Measurements from ENCODE around the gene RBP3.

The RBP3 gene

DNA sequence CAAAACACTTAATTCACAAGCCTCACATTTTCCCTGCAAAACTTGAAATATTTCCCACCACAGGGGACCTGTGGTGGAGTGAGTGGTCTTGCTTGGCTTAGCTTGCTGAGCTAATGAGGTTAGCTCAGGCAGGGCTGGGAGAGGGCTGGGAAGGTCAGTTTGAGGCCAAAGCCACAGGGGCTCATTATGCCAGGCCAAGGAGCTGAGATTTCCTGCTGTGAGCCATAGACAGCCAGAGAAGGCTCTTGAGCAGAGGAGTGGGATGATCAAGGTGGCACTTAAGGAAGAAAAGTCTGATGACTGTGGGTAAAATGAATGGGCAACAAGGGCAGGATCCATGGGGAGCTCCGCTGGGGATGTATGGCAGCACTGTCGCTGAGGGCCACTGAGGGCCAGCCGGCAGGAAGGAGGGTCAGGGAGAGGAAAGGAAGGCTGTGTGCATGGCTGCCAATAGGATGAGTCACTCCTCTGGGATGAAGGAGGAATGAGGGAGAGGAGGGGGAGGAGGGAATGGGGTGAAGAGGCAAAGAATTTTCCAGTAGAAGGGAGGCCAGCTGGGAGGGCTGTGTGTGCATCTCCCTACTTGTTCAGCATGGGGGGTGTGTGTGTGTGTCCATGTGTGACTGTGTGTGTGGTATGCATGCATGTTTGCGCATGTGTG lies 54.6 kb downstream of the RBP3 start:
- DNase-seq, result no peak

DNA sequence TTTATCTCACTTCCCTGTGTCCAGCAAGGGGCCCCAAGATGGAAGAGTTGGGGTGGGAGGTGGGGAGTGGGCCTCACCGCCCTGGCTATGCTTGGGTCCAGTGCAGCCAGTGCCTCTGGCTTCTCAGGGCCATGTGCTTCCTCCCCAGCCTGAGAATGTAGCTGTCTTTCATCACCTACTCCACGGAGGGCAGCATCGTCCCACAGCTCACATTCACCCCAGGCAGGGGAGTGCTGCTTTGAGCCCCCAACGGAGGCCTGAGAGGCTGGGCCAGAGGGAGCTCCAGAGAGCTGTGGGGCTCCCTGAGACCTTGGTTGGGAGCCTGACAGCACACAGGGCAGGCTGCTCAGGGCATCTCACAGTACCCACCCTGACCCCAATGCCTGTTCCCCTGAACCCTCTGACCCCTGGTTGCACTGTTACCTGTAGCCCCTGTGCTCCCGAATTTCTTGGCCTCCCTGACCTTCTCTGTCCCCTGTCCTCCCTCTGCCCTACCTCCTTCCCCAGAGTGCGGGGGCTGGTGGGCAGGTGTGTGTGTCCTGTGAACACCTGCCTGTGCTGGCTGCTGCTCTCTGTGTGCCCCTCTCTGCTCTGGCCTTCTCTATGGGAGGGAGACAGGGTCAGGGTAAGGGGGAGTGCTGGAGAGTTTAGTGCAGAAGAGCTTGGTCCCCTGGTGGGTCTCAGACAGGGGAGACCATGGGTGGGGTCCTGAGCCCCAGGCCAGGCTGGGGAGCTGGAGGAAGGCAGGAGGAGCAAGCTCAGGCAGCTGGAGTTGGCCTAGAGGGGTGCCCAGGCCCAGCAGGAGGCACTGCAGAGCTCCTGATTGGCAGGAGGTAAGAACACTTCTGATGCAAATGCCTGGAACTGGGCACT lies 55.5 kb downstream of the RBP3 start:
- DNase-seq, result no peak

DNA sequence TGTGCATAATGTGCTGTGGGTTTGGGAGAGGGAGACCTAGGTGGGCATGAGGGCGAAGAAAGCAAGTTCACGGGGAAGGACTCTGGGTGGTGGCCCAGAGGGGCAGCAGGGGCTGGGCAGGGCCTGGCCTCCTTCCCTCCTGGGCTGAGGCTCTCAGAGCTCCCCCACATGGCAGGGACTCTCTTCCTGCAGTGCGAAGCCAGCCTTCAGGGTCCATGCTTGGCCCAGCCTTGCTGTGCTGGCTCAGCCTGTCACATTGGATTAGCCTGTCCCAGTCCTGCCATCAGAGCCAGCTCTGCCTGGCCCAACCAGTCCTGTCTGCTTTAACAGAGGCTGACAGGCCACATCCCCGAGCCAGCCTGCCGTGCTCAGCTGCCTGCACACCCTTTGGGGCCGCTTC lies 56.3 kb downstream of the RBP3 start:
- DNase-seq, result no peak

DNA sequence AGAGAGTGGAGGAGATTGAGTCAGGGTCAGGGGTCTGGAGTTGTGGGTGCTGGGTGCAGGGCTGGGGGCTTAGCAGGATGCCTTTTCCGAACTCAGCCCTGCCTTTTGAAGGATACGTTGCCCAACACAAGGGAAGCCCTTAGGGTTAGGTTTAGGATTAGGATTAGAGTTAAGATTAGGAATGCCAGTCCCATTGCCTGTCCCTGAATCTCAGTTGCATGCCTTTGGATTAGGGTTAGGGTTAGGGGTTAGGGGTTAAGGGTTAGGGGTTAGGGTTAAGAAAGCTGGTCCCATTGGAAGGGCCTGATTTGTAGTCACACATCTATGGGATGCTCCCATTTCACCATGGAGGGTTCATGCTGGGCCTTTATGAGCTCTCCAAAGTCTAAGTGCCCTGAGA lies 56.8 kb downstream of the RBP3 start:
- DNase-seq, result no peak

DNA sequence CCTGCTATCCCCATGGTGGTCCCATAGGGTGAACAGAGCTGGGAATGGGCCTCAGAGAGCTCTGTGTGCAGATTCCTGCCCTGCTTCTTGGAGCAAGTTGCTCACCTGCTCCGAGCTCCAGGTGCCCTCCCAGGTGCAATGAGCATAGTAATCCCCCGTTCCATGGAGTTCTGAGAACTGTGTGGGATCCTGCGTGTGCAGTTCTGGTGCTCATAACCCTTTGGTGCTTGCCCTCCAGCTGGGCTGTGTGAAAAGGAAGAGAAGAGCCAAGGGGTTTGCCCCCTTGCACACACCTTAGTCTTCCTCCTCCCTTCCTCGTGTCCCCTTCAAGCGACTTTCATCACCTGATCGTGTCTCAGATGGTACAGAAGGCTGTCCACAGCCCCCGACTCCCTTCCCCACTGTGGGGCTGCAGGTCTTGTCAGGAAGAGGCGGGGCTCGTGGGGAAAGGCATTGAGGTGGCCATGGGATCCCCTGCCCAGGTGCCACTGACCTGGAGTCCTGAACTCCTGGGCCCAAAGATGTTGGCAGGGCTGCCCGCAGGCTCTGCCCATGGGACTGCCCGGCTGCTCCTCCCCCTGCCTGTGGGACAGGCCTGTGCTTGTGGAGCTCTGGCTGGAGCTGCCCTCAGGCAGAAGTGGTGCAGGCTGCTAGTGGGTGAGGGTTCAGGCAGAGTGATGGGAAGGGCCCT lies 57.8 kb downstream of the RBP3 start:
- DNase-seq, result no peak

DNA sequence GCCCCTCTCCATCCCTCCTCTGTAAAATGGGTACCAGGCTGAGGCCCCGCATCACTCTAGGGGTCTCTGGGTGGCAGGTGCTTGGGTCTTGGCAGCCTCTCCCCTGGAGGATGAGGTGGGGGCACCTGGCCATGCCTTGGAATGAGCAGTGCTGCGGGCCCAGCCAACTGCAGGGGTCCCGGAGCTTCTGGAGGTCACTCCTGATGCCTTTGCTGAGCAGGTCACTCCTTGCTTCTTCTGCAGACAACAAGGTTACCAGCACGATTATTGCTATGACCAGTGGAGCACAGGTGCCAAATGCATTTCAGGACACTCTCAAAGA lies 58.3 kb downstream of the RBP3 start:
- DNase-seq, result no peak

DNA sequence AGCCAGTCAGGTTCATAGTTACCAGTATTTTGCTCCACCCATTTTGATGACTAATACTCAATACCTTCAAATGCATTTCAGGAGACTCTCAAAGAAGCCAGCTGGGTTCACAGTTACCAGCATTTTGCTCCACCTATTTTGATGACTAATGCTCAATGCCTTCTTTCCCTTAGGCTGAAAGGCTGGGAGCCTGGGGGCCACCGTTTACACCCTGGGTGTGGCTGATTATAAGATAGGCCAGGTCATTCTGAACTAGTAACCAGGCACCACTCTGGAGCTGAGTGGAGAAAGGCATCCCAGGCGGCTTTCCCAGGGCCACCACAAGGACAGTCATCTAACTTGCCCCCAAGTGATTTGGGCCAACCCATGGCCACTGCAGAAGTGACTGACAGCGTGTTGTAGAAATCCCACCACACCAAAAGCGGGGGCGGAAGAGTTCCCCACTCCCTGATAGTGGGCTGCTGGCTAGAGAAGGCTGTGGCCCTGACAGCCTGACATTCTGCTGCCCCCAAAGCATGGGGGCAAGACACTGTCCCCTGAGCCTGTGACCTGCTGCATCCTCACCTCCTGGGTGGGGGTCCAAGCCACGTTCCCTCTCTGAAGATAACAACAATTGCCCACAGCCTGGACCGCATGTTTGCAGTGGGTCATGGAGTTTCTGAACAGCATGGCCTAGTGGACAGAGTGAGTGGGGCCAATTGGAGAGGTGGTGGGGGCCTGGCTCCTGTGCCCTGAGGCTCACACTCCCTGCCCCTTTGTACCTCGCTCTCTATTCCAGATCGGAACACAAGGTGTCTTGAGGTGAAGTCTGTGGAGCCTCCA lies 58.9 kb downstream of the RBP3 start:
- DNase-seq, result no peak
